HG03095 (cell line): ENCODE results near the gene PEPD.

Source experiments
- ATAC-seq: cut with Tn5 transposase; IDR thresholded peaks from one replicate; pipeline ENCODE4 v1.9.1; 2021; ENCODE audit warnings: moderate library complexity; ENCODE audit not compliant: unreplicated experiment

PEPD gene

DNA sequence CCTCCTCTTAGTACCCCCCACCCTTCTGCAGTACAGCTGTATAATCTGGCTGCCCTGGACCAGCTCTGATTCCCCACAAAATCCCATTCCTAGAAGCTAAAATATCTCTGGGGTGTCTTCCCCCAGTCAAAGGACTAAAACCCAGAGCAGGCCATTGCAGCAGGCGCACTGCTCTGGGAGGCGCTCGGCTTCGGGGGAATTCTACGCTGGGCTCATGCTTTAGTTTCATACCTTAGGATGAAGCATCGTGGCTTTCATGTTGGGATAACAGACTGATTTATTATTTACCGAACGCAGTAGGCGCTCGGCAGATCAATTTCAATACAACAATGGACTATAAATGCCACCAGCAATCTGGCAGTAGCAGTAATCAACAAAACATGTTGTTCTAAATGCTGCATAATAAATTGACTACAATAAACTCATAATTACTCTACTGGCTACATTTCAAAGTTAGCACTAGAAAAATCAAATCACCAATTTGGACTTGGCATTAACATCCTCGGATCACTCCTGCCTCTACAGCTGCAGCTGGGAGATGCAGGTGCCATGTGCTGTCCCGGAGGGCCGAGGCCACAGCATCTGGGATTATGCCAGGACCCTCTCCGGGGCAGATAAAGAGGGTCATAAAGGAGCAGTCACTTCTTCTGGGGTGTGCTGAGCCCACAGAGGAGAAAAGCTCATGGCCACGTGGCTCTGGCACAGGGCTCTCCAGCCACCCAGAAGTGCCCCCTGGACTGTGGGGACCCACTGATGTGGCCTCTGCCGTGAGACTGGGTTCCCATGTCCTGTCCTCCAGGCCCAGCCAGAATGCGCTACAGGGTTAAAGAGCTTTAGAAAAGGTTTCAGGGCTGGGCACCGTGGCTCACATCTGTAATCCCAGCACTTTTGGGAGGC lies 112.8 kb downstream of the PEPD start:
- ATAC-seq, result no peak

GRCh38 chr19:33408116-33408515 lies 113.5 kb downstream of the PEPD start:
- ATAC-seq, result no peak

DNA sequence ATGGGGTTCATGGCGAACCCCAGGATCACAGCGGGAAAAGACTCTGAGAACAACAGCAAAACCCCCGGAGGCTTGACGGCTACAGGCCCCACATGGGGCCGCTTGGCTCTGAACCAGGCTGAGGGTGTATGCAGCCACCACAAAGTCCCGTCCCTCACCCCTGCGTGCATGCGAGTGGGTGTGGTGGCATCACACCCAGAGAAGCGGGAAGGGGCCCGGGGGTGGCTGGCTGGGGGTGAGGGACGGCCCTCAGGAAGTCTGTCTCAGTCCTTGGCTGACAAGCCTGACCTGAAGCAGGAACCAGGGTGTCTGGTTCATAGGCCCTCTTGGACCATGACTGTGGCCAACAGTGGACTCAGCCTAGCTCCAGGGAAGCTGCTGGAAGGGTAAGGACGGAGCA lies 113.9 kb downstream of the PEPD start:
- ATAC-seq, result no peak

DNA sequence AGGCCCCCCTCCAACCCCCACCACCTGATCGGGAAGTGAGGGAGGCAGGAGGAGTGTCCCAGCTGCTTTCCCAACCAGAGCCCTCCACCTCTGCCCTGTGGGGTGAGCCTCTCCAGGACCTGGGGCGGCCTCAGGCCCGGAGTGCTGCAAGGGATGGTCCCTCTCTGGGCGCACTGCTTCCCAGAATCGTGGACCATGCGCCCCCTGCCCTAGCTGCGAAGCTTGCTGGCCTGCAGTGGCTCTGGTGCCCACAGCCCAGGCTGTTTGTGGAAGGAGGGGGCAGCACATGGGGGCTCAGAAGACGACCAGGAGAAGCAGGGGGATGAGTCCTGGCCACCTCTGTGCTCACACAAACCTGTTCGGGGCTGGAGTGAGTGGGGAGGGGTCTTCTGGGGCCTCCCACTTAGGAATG lies 114.4 kb downstream of the PEPD start:
- ATAC-seq, result no peak

GRCh38 chr19:33406521-33407139 lies 115.0 kb downstream of the PEPD start:
- no peak for ATAC-seq

DNA sequence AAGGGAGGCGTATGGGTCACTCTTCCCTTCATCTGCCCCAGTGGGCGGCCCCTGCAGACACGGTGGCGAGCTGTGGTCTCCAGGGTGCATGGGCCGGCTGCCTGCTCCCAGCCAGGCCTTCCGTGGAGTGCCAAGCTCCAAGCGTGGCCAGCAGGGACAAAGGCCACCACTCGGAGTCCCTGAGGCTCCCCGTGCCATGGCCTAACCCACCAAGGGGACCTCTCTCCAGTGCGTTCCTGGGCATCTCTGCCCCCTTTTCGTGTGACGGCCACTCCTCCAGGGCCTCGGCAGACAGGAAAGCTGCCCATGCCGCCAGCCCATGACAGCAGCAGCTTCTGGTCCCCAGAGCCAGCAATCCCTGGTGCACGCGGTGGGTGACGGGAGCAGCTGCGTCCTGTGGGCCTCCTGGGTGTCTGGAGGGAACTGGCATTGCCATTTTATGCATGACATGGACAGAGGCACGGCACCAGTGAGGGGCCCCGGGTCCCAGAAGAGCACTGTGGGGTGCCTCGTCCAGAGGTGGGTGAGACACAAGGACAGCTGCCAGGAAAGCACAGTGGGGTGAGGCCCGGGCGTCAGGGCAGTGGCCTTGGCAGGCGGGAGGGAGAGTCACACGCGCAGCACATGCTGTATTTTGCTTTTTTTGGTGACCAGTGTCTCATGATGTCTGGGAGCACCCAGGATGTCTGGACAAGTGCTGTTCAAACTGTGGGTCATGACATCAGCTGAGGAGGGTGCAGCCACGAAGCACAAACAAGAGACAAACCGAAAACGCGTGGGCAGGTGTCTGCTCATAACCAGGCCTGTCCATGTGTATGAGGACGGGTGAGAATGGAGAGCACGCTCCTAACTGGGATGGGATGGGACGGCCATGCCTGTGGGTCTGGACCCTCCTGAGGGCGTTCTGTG lies 115.8 kb downstream of the PEPD start:
- ATAC-seq, result no peak

DNA sequence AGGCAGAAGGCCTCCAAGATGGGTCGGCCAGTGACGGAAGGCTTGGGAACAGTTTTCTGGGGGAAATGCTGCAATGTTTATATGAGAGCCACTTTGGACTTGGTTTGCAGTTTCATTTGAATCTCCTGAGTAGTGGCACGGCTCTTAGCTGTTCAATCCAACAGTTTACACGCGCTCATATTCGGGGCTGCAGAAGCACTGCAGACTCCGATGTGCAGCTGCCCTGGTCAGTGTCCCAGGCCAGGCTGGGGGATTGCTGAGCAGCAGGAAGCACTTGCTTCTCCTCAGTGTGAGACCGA lies 116.4 kb downstream of the PEPD start:
- no peak for ATAC-seq

- ATAC-seq, result no peak
Measured at GRCh38 chr19:33404506-33405253, 116.9 kb downstream of the PEPD start.

GRCh38 chr19:33403973-33404304 lies 117.7 kb downstream of the PEPD start:
- ATAC-seq, result no peak

DNA sequence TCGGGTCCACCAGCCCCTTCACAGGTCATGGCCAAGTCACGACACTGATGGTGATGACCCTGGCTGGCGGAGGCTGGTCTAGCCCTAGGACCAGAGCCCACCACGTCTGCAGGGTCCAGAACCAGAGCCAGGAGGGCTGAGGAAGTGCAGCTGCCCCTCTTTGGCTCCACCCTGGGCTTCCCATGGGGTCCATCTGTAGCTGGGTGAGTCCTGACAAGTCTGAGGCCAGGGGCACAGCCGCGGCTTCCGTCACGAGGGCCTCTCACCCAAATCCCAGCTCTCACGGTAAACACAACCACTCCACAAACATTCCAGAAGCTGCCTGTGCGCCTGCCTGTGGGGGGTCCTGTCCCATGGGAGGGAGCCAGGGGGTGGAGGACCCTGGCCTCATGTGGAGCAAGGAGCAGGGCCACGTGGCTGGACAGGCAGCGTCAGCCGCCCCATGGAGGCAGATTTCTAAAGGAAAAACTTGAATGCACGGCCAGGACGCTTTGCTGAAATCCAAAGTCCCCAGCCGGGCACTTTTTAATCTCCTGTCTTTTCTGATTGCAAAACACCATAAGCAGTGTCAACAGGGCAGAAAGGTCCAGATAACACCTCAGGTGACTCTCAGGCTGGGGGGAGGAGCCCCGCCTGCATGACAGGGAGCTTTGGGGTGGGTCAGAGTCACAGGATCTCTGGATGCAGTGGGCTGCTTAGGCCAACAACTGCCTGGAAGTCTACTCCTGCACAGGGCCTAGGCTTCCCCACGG lies 118.2 kb downstream of the PEPD start:
- ATAC-seq, result no peak

- no peak for ATAC-seq
Measured at GRCh38 chr19:33402421-33403220, 119.0 kb downstream of the PEPD start.

DNA sequence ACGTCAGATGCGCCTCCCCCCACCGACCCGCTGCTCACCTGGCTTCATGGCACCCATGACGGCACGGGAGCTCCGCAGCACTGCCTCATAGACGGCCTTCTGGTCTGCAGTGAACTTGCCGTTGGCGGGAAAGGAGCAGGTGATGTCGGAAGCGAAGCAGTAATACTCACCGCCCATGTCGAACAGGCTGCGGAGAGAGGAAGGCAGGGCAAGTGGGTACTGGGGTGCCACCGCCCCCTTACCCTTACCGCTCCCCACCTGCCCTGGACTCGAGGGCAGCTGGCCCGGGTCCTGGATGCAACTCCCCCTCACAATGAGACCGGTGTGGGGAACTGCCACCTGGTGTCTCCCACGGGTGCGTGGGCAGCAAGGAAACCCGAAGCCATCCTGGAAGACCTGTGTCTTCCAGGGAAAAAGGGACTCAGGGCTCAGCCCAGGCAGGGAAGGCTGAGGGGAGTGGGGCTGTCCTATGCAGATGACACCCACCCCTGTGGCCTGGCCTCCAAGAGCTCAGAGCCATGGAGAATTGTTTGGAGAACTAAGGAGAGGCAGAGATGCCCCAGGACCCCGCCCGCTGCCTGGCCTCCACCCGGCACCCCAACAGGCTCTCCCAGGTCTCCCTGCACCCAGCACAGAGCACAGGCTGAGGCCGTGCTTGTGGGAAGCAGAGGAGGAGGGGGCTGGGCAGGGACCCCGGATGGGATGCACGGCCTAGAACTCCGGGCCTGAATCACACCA lies 119.7 kb downstream of the PEPD start:
- ATAC-seq, result no peak

DNA sequence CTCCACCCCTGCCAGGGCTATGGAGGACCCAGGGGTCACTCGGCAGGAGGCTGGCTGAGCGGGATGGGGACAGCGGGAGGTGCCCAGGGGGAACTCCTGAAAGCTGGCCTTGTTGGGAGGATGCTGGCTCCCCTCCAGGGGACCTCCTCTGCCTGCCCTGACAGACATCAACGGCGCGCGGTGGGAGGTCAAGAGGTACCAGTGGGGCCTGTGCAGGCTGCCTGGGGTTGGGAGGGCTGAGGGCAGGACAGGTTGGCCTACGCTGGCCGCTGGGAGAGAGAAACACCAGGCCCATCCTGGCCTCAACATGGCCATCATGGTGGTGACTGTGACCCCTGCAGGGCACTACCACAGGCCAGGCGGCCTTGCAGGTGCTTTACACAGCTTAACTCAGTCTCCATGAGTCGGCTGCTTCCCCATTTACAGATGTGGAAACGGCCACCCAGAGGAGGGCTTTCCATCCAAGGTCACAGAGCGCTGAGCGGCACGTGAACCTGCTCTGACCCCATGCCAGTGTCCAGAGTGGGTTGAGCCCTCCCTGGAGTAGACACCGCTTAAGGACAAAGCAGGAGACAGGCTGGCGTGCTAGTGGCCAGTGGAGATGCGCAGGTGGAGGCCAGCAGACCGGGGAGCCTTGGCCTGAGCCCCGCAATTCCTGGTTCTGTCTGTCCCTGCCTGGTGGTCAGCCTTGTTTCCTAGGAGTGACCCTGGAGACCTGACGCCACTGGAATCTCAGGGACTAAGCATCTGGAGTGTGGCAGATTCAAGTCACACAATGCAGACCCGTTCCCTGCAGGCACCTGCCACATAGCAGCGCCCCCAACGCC lies 120.5 kb downstream of the PEPD start:
- no peak for ATAC-seq

- ATAC-seq, result no peak
Measured at GRCh38 chr19:33399745-33400681, 121.6 kb downstream of the PEPD start.

DNA sequence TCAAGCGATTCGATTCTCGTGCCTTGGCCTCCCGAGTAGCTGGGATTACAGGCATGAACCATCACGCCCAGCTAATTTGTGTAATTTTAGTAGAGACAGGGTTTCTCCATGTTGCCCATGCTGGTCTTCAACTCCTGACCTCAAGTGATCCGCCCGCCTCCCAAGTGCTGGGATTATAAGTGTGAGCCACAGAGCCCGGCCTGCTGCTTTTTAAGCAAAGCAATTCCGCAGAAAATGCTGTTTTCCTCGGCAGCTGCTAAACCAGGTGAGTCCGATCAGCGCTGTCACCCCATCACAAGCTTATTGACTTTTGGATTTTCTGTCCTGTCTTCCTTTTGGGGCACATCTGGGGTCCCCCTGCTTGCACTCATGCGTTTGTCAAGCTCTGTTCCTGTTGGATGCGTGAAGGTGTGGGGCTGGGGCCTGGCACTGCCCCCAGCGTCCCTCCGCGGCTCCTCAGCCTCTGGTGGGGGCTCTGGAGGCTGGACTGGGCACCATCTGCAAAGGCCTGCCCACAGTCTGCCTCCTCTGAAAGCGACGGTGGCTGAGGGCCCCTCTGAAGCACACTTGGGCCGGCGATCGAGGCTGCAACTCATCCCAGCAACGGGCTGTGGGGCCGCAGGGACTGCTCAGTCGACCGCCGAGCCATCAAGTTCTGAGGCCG lies 122.4 kb downstream of the PEPD start:
- no peak for ATAC-seq

GRCh38 chr19:33398361-33399060 lies 123.1 kb downstream of the PEPD start:
- ATAC-seq, result no peak
